Subcutaneous abdominal adipose tissue (tissue), 5 donors: ENCODE data around the gene WAS.

ENCODE experiments used
- H3K27ac ChIP-seq: one replicate; pipeline ENCODE4 v1.7.0; 2013; ENCODE audit warnings: low read depth, mild to moderate bottlenecking, inconsistent platforms, low read length, moderate library complexity
- H3K27me3 ChIP-seq, 5 donors: one replicate each; pipeline ENCODE4 v1.7.0; 2013; ENCODE audit warnings: low read length in 5 of 5, inconsistent platforms in 1 of 5; ENCODE audit not compliant: control insufficient read depth in 5 of 5, insufficient read depth in 4 of 5
- H3K36me3 ChIP-seq, 5 donors: one replicate each; pipeline ENCODE4 v1.7.0; 2013; ENCODE audit warnings: low read length in 5 of 5; ENCODE audit not compliant: control insufficient read depth in 5 of 5, insufficient read depth in 5 of 5
- H3K4me1 ChIP-seq, 5 donors: one replicate each; pipeline ENCODE4 v1.7.0; 2013; ENCODE audit warnings: low read length in 5 of 5, mild to moderate bottlenecking in 3 of 5, moderate library complexity in 1 of 5; ENCODE audit not compliant: control insufficient read depth in 5 of 5, insufficient read depth in 5 of 5
- H3K4me3 ChIP-seq, 5 donors: one replicate each; pipeline ENCODE4 v1.7.0; 2013; ENCODE audit warnings: low read length in 5 of 5, low read depth in 1 of 5
- H3K9ac ChIP-seq, 5 donors: one replicate each; pipeline ENCODE4 v1.7.0; 2013; ENCODE audit warnings: low read length in 5 of 5, mild to moderate bottlenecking in 4 of 5, moderate library complexity in 3 of 5
- H3K9me3 ChIP-seq, 5 donors: one replicate each; pipeline ENCODE4 v1.7.0; 2013; ENCODE audit warnings: low read length in 5 of 5; ENCODE audit not compliant: control insufficient read depth in 5 of 5
- donor health status: healthy.
- donor health status: healthy.
- donor health status: healthy.
- donor health status: healthy.
- donor health status: healthy.

Gene WAS

GRCh38 chrX:48703642-48704481, 20.3 kb downstream of the WAS start:
- no peak overlapping the region for H3K27ac ChIP-seq
- H3K4me3 ChIP-seq: no peak overlapping the region
- H3K27me3 ChIP-seq: peaks cover 0 to 13% (median 6%) of the 10 kb centered on the region in 5 donors
- no peaks in the 10 kb centered on the region for H3K9me3 ChIP-seq
- peaks cover 0 to 60% (median 46%) of the 10 kb centered on the region in 5 donors for H3K36me3 ChIP-seq
- H3K4me1 ChIP-seq: peaks cover 0 to 10% (median 0%) of the 10 kb centered on the region in 5 donors
- peak overlapping the region in 1 of 5 donors; percentile 43 for H3K9ac ChIP-seq

GRCh38 chrX:48705871-48706270, 22.3 kb downstream of the WAS start:
- peaks cover 0 to 15% (median 9%) of the 10 kb centered on the region in 5 donors for H3K27me3 ChIP-seq
- no peaks in the 10 kb centered on the region for H3K9me3 ChIP-seq
- H3K4me3 ChIP-seq: no peak overlapping the region
- H3K4me1 ChIP-seq: peaks cover 0 to 10% (median 0%) of the 10 kb centered on the region in 5 donors
- H3K9ac ChIP-seq: no peak overlapping the region
- peaks cover 0 to 42% (median 31%) of the 10 kb centered on the region in 5 donors for H3K36me3 ChIP-seq
- H3K27ac ChIP-seq: no peak overlapping the region

DNA sequence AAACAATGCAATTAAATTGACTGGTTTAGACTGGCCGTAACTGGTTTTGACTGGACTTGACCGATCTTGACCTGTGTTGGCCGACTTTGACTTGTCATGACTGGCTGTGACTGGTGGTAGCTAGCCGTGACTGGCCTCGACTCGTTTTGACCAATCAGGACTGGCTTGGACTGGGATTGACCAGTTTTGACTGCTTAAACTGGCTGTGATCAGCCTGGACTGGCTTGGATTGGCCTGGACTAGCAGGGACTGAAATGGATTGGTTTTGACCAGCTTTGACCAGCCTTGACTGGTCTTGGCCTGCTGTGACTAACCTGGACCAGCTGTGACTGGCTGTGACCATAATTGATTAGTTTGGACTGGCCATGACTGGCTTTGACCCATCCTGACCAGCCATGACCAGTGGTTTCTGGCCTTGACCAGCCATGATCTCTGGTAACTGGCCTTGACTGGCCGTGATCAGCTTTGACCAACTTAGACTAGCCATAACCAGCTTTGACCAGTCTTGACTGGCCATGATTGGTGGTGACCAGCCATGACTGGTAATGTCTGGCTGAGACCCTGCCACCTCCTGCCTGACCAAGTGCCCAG, 26.0 kb downstream of the WAS start:
- Histone ChIP-seq H3K9ac (no peak overlapping the region), H3K9me3 (no peaks in the 10 kb centered on the region), H3K4me3 (no peak overlapping the region), H3K4me1 (peaks cover 0 to 22% (median 5%) of the 10 kb centered on the region in 5 donors), H3K36me3 (peaks cover 0 to 17% (median 9%) of the 10 kb centered on the region in 5 donors), H3K27ac (no peak overlapping the region), H3K27me3 (peaks cover 0 to 12% (median 8%) of the 10 kb centered on the region in 5 donors)

GRCh38 chrX:48711162-48711928, 27.7 kb downstream of the WAS start:
- Histone ChIP-seq H3K36me3 (peaks cover 0 to 8% (median 7%) of the 10 kb centered on the region in 5 donors), H3K9ac (peak overlapping the region in 1 of 5 donors; percentile 11), H3K9me3 (no peaks in the 10 kb centered on the region), H3K27me3 (peaks cover 0 to 9% (median 6%) of the 10 kb centered on the region in 5 donors), H3K4me1 (peaks cover 0 to 18% (median 5%) of the 10 kb centered on the region in 5 donors), H3K27ac (peak overlapping the region; percentile 61), H3K4me3 (no peak overlapping the region)

- Histone ChIP-seq H3K27ac (peak overlapping the region; percentile 61), H3K4me1 (peaks cover 0 to 18% (median 5%) of the 10 kb centered on the region in 5 donors), H3K9me3 (no peaks in the 10 kb centered on the region)
These were observed 28.4 kb downstream of the WAS start for GRCh38 chrX:48711929-48712505.

DNA sequence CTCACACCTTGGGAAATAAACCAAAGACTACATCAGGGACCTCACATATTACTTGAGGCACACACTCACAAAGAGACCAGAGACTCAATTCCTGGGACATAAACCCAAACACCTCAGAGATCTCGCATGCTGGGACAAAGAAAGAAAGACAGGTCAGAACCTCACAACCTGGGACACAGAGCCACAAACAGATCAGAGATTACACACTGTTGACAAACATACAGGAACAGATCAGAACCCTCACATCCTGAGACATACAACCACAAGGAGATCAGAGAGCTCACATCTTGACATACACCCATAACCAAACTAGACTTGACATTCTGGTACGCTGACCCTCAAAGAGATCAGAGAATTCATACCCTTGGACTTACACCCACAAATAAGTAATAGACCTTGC, 30.2 kb downstream of the WAS start:
- Histone ChIP-seq H3K36me3 (peaks cover 0 to 2% (median 0%) of the 10 kb centered on the region in 5 donors), H3K27me3 (peaks cover 0 to 5% (median 2%) of the 10 kb centered on the region in 5 donors), H3K27ac (no peak overlapping the region), H3K4me3 (peak overlapping the region in 1 of 5 donors; percentile 4), H3K9me3 (no peaks in the 10 kb centered on the region), H3K9ac (no peak overlapping the region), H3K4me1 (peaks cover 0 to 18% (median 5%) of the 10 kb centered on the region in 5 donors)

More at GRCh38 chrX:48711929-48712505, 28.4 kb downstream of the WAS start:
- Histone ChIP-seq H3K27me3 (peaks cover 0 to 9% (median 6%) of the 10 kb centered on the region in 5 donors), H3K9ac (no peak overlapping the region), H3K4me3 (no peak overlapping the region), H3K36me3 (peaks cover 0 to 6% (median 4%) of the 10 kb centered on the region in 5 donors)

GRCh38 chrX:48714573-48714972, 31.0 kb downstream of the WAS start:
- Histone ChIP-seq H3K4me1 (peaks cover 0 to 21% (median 5%) of the 10 kb centered on the region in 5 donors), H3K9me3 (no peaks in the 10 kb centered on the region), H3K36me3 (no peaks in the 10 kb centered on the region)

DNA sequence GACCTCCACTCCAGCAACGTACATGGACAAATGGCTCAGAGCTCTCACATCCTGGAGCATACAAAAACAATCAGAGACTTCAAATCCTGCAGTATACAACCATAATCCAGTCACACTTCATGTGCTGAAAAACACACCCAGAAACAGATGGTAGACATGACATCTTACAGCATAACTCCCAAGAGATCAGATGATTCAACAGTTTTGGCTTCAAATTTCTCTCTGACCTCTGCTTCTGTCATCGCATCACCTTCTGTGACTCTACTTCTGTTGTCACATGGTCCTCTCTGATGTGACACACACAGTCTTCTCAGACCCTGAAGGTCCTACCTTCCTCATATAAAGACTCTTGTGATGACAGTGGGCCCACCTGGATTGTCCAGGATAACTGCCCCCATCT, 31.5 kb downstream of the WAS start:
- H3K36me3 ChIP-seq: no peaks in the 10 kb centered on the region
- no peak overlapping the region for H3K9ac ChIP-seq
- no peaks in the 10 kb centered on the region for H3K9me3 ChIP-seq
- peaks cover 0 to 21% (median 5%) of the 10 kb centered on the region in 5 donors for H3K4me1 ChIP-seq
- no peaks in the 10 kb centered on the region for H3K27me3 ChIP-seq
- no peak overlapping the region for H3K27ac ChIP-seq
- H3K4me3 ChIP-seq: no peak overlapping the region

More at GRCh38 chrX:48714573-48714972, 31.0 kb downstream of the WAS start:
- H3K9ac ChIP-seq: no peak overlapping the region
- peaks cover 0 to 3% (median 0%) of the 10 kb centered on the region in 5 donors for H3K27me3 ChIP-seq
- no peak overlapping the region for H3K4me3 ChIP-seq
- H3K27ac ChIP-seq: no peak overlapping the region

DNA sequence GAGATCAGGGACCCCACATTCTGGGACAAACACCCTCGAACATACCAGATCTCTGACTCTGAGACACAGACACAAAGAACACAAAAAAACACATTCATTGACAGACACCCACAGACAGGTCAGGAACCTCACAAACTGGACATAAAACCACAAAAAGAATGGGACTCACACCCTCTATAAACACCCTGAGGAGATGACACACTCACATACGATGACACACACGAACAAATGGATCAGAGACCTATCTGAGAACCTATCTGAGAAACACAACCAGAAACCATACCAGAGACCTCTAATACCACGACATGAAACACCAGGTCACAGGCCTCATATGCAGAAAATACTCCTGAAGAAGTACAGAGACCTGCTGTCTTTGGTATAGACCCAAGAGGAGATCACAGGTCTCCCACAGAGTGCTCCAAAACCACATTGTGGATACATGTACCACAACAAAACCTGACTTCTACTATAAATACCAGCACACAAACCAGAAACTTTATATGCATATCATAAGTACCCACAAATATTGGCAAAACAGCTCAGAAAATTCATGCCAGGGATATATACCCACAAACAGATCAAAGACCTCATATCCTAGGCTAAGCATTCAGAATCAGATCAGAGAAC, 32.4 kb downstream of the WAS start:
- peaks cover 0 to 21% (median 5%) of the 10 kb centered on the region in 5 donors for H3K4me1 ChIP-seq
- H3K4me3 ChIP-seq: no peak overlapping the region
- H3K9me3 ChIP-seq: peaks cover 0 to under 1% (median 0%) of the 10 kb centered on the region in 5 donors
- H3K27ac ChIP-seq: no peak overlapping the region
- H3K27me3 ChIP-seq: peaks cover 0 to 4% (median 0%) of the 10 kb centered on the region in 5 donors
- no peaks in the 10 kb centered on the region for H3K36me3 ChIP-seq
- no peak overlapping the region for H3K9ac ChIP-seq
